PFSK-1 (cell line): ENCODE data around the gene C9orf85.

Source experiments
- FOXP2 ChIP-seq: optimal IDR thresholded peaks from 2 replicates; pipeline ENCODE3; 2011; ENCODE audit warnings: borderline replicate concordance, control low read depth, inconsistent platforms; ENCODE audit not compliant: insufficient read depth; ENCODE audit errors: extremely low read length, extremely low read depth
- POLR2AphosphoS5 ChIP-seq: IDR thresholded peaks from 2 replicates; pipeline ENCODE4 v1.6.1; 2012; ENCODE audit warnings: low read depth, mild to moderate bottlenecking, control low read depth, low read length, moderate library complexity
- REST ChIP-seq, 2 experiments: IDR thresholded peaks; 2 replicates each; pipeline versions ENCODE4 v1.6.1 to v1.8.0; 2011 to 2012; ENCODE audit warnings: low read depth in 2 of 2, low read length in 2 of 2, control low read depth in 1 of 2, inconsistent platforms in 1 of 2, mild to moderate bottlenecking in 1 of 2, moderate library complexity in 1 of 2; ENCODE audit not compliant: insufficient read depth in 1 of 2
- SIN3A ChIP-seq: IDR thresholded peaks from 2 replicates; pipeline ENCODE4 v1.6.1; 2012; ENCODE audit warnings: mild to moderate bottlenecking, low read length, moderate library complexity, borderline replicate concordance; ENCODE audit not compliant: insufficient read depth
- TAF1 ChIP-seq: IDR thresholded peaks from 2 replicates; pipeline ENCODE4 v1.6.1; 2012; ENCODE audit warnings: low read length, control low read depth, borderline replicate concordance; ENCODE audit not compliant: insufficient read depth

Gene C9orf85

GRCh38 chr9:72012646-72013045, 101.2 kb downstream of the C9orf85 start:
- no peak for TF ChIP-seq SIN3A
- no peak for TF ChIP-seq FOXP2
- no peak for TF ChIP-seq TAF1
- TF ChIP-seq REST (IDR thresholded peaks at IDR 0.05; ENCODE audit: insufficient read depth in 1 of 2, low read depth in 2 of 2, low read length in 2 of 2) = no peak
- TF ChIP-seq POLR2AphosphoS5 = no peak

DNA sequence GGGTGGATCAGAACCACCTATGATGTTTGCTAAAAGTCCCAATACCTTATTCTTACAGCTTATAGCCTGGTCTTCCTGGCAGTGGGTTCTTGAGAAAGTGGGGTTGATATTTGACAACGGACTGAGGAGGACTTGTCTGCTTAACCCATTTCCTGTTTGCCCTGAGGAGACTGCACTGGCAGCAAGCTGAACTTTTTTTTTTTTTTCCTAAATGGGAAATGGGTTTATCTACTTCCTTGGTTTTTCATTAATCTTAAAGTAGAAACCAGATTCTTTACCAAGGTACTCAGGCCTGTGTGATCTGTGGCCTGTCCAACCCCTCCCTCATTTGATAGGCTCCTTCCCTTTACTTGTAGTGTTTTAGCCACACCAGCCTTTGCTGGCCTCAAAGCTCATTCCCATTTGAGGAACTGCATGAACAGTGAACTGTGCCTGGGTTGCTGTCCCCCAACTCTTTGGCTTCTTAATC, 101.9 kb downstream of the C9orf85 start:
- no peak for TF ChIP-seq POLR2AphosphoS5
- TF ChIP-seq TAF1 = no peak
- no peak for TF ChIP-seq SIN3A
- TF ChIP-seq FOXP2 = no peak
- no peak for TF ChIP-seq REST (IDR thresholded peaks at IDR 0.05; ENCODE audit: insufficient read depth in 1 of 2, low read depth in 2 of 2, low read length in 2 of 2)

DNA sequence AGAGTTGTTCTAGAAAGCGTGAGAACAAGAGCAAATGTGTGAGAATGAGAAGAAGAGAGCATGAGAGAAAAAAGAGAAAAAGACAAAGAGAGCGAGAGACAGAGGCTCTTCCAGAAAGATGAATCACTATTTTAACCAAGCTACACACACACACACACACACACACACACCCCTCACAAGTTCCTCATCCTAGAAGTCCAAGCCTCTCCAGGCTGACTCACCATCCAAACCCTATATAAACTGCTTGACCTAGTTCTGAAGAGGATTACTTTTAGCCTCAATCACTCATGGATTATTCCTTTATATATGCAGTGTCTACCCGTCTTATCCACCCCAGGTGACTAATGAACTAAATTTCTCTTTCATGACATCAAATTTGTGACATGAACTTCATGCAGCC, 111.4 kb downstream of the C9orf85 start:
- TF ChIP-seq REST (IDR thresholded peaks at IDR 0.05; ENCODE audit: insufficient read depth in 1 of 2, low read depth in 2 of 2, low read length in 2 of 2) (no peak), SIN3A (no peak), TAF1 (no peak), POLR2AphosphoS5 (no peak), FOXP2 (no peak)
